ENCODE measurements around the gene RFPL3.
"Not testable (repeated sequence)": the region's sequence is repeated elsewhere in the genome, so short reads cannot be mapped to it uniquely, and the experiment has no call there.

The RFPL3 gene

GRCh38 chr22:32357567-32357966 is at the start of gene RFPL3:
Gene RFPL3 (plus strand): TSS chr22:32357867. CDS start chr22:32358072, 205 bp downstream.
- not testable (repeated sequence) for DNase-seq

GRCh38 chr22:32308191-32308590 is 49.5 kb upstream of the RFPL3 start:
- no peak for DNase-seq

GRCh38 chr22:32308934-32309333 is 48.7 kb upstream of the RFPL3 start:
- DNase-seq: no peak

- DNase-seq: no peak
Observed at GRCh38 chr22:32309585-32310251, 47.9 kb upstream of the RFPL3 start.

- no peak for DNase-seq
Observed at GRCh38 chr22:32310777-32311176, 46.9 kb upstream of the RFPL3 start.

- DNase-seq: no peak
Observed at GRCh38 chr22:32311551-32312071, 46.1 kb upstream of the RFPL3 start.

GRCh38 chr22:32312748-32313147 is 44.9 kb upstream of the RFPL3 start:
- no peak for DNase-seq

- DNase-seq: no peak
Observed at GRCh38 chr22:32313532-32313931, 44.1 kb upstream of the RFPL3 start.

- DNase-seq: no peak
Observed at GRCh38 chr22:32317524-32317923, 40.1 kb upstream of the RFPL3 start.

- DNase-seq: no peak
Observed at GRCh38 chr22:32318361-32318760, 39.3 kb upstream of the RFPL3 start.

GRCh38 chr22:32319861-32320406 is 37.7 kb upstream of the RFPL3 start:
- no peak for DNase-seq

GRCh38 chr22:32322986-32323385 is 34.7 kb upstream of the RFPL3 start:
- no peak for DNase-seq

GRCh38 chr22:32323513-32324164 is 34.0 kb upstream of the RFPL3 start:
- no peak for DNase-seq

GRCh38 chr22:32324505-32325415 is 32.9 kb upstream of the RFPL3 start:
- DNase-seq: no peak

GRCh38 chr22:32325416-32325801 is 32.3 kb upstream of the RFPL3 start:
- no peak for DNase-seq

GRCh38 chr22:32325811-32326237 is 31.8 kb upstream of the RFPL3 start:
- no peak for DNase-seq

GRCh38 chr22:32326647-32327046 is 31.0 kb upstream of the RFPL3 start:
- no peak for DNase-seq

- no peak for DNase-seq
Observed at GRCh38 chr22:32327066-32327465, 30.6 kb upstream of the RFPL3 start.

- no peak for DNase-seq
Observed at GRCh38 chr22:32327596-32328171, 30.0 kb upstream of the RFPL3 start.

- no peak for DNase-seq
Observed at GRCh38 chr22:32328306-32329201, 29.1 kb upstream of the RFPL3 start.

- DNase-seq: no peak
Observed at GRCh38 chr22:32329202-32329645, 28.4 kb upstream of the RFPL3 start.
